GM12872 (cell line): ENCODE results near the gene CEMIP.

Experiments used
- TF ChIP-seq, protein P1 (sequence below): IDR thresholded peaks from 3 replicates; pipeline ENCODE4 v1.5.1; 2011; ENCODE audit warnings: low read depth, mild to moderate bottlenecking, low read length, moderate library complexity; ENCODE audit not compliant: insufficient read depth

CEMIP gene

DNA sequence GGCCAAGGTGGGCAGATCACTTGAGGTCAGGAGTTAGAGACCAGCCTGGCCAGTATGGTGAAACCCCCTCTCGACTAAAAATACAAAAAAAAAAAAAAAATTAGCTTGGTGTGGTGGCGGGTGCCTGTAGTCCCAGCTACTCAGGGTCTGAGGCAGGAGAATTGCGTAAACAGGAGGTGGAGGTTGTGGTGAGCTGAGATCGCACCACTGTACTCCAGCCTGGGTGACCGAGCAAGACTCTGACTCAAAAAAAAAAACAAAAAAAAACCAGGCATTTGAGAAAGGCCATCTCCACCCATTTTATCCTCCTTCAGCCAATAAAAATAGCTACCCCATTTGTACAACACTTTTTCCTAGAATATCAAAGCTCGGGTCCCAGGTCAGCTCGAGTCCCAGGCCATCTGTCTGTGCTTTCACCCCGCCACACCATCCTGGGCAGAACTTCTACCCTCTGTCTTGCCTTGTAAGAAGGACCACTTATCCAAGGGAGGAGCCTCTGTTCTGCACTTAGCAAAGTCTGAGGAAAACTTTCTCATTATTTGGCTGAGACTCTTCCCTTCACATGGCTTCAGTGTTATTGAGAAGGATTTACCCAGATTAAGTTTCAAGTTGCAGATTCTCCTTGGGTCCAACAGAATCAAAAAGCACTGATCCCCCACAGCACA, 111.3 kb downstream of the CEMIP start:
- TF ChIP-seq, protein P1, sequence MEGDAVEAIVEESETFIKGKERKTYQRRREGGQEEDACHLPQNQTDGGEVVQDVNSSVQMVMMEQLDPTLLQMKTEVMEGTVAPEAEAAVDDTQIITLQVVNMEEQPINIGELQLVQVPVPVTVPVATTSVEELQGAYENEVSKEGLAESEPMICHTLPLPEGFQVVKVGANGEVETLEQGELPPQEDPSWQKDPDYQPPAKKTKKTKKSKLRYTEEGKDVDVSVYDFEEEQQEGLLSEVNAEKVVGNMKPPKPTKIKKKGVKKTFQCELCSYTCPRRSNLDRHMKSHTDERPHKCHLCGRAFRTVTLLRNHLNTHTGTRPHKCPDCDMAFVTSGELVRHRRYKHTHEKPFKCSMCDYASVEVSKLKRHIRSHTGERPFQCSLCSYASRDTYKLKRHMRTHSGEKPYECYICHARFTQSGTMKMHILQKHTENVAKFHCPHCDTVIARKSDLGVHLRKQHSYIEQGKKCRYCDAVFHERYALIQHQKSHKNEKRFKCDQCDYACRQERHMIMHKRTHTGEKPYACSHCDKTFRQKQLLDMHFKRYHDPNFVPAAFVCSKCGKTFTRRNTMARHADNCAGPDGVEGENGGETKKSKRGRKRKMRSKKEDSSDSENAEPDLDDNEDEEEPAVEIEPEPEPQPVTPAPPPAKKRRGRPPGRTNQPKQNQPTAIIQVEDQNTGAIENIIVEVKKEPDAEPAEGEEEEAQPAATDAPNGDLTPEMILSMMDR, result no peak

- TF ChIP-seq, protein P1, result no peak
These were observed 111.8 kb downstream of the CEMIP start for GRCh38 chr15:80891006-80891405.

GRCh38 chr15:80892414-80892813, 113.2 kb downstream of the CEMIP start:
- TF ChIP-seq, protein P1, result no peak

GRCh38 chr15:80893777-80894176, 114.6 kb downstream of the CEMIP start:
- TF ChIP-seq, protein P1, result no peak

- TF ChIP-seq, protein P1, result no peak
These were observed 115.9 kb downstream of the CEMIP start for GRCh38 chr15:80895091-80895490.

- TF ChIP-seq, protein P1, result no peak
These were observed 116.8 kb downstream of the CEMIP start for GRCh38 chr15:80895965-80896364.

DNA sequence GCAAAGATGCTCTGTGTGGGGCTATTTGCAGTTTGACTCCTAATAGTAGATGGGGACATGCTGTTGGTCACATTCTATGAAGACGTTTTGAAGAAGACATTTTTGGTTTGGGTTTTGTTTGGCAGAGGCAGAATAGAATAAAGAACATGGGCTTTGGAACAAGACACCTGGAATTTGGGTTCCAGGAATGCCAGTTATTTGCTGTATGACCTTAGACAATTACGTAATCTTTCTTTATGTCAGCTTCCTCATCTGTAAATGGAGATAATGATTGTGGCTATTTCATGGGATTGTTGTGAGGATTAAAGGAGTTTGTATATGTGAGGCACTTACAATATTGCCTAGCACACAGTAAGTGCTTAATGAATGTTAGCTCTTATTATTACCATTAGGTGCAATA, 118.9 kb downstream of the CEMIP start:
- TF ChIP-seq, protein P1, result no peak
